ENCODE results near the gene SGPP1.

- TF ChIP-seq POLR2A (IDR thresholded peaks at IDR 0.05; ENCODE audit: extremely low read depth, insufficient read length) (no peak), CTCF (IDR thresholded peaks at IDR 0.05; ENCODE audit: low read depth, low read length) (no peak)
These were observed 44.9 kb downstream of the SGPP1 start for GRCh38 chr14:63682727-63683593.
